GF-D8 (cell line): Measurements from ENCODE around the gene IL1RAPL1.

Source experiments
- DNase-seq: peaks from one replicate; lab custom pipeline; 2025; lab: John Stamatoyannopoulos, UW

The IL1RAPL1 gene

DNA sequence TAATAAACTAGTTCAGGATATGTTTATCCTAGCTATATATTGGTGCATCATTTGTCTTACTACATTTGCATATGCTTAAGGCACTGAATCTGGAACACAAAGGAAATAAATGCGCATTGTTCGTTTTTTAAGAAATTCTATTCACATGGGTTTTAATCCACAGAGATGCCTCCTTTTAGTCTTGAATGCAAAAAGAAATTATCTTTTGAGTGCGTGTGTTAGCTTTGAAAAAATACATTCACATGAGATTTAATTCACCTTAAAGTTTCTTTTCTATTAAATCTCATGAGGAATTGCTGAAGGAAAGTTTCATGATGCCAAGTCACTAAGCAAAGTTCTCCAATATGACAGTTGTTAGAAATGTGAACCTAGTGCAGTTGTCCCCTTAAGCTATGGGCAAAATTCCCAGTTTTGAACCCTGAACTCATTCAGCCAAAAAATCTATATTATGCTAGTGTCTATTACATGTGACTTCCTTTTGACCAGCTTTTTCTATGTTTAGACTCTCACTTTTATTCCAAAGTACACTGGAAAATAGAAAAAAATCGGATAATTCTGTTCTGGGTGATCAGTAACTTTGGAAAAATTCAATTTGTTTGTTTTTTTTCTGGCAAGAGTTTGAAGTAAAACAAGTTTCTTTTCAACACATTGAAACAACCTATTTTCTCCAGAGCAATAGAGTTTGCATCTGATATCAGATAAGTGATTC lies 1201.9 kb downstream of the IL1RAPL1 start:
- no peak for DNase-seq

DNA sequence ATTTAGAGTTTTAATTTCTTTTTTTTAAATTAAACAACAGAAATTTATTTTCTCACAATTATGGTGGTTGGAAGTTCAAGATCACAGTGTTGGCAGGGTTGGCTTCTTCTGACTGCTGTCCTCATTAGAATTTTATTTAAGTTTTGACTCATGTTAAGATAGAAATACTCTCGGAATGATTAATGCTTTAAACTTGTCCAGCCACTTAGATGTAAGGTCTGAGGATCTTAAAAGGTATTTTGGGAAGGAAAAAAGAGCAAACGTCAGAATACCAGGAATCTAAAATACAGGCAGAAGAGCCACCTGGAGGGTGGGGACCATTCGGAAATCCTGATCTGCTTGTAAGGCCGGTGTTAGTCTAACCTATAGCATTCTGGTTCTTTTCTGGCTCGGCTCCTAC lies 1205.1 kb downstream of the IL1RAPL1 start:
- no peak for DNase-seq

DNA sequence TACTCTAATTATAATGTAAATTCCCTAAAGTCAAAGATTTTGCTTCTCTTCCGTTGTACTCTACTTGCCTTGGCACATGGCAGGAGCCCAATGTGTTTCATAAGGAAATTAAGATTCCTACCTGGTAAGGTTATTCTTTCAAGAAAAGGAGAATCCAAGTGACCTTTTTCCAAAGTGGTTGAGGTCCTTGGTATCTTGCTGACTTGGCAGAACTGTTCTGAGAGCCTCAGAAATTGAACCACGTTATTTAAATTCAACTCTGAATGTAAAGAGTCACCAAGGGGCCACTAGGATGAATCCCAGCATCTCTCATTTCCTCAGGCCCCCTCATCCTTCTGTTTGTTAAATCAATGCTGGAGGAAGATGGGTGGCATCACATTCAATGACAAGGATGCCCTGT lies 1209.9 kb downstream of the IL1RAPL1 start:
- no peak for DNase-seq

DNA sequence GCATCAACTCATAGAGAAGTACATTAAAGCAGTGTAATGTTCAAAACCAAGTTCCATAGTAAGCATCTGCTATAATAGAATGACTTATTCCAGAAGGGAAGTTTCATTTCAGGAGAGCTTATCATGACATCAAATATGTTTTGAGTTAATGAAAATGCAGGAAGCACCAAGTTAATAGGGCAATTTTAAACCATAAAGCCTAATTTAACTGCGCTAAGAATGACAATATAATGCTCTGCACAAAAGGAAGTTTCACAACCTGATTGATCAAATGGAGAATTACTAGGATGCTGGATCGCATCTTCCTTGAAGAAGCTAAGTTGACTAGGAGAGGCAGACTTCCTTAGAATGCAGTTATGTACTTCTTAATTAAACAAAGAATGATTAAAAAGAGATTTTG lies 1211.2 kb downstream of the IL1RAPL1 start:
- no peak for DNase-seq

DNA sequence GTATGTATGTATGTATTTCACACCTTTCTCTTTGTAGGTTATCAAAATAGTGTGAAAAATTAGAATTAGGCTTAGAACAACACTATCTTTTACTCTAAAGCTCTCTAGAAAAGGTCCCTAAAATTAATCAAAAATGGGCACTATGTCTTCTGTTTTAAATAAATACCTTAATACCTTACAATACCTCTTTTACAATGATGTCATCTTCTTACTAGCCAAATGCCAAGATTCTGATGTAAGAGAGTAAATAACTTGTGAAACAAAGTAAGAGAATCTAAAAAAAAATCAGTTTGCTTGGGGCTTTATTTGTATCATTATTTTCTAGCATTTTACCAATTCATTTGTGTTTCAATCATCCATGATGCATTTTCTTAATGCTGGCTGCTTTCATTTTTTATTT lies 1225.9 kb downstream of the IL1RAPL1 start:
- DNase-seq, result no peak

DNA sequence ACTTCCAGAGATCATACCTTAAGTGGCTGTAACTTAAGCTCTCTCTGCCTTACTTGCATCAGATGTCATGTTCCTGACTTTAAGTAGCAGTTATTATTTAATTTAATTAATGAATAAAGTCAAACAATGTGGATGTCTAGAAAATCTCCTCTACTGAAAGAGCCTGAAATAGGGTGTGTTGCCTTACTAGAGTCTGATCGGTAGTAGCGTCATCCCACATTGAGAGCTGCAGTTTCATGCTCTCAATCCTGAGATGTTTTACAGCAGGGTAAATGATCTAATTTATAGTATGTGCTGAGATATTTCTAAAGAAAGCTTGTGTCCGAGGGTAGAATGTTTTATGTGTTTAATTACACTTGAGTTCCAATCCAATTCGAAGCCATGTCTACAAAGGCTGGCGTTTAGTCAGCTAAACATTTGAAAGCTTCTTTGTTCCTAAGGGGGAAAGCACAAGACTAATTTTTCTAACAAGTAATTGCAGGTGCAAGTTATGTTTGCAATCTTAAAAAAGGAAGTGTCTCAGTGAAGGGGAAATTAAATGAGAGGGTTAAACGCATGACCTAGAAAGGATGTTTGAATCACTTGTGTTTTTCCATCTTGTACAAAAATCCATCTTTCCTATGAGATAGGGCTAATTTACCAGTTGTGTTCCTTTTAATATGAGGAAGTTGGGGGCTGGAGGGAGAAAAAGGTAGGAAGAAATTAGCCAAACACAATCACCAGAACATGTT lies 1237.1 kb downstream of the IL1RAPL1 start:
- DNase-seq, result no peak

DNA sequence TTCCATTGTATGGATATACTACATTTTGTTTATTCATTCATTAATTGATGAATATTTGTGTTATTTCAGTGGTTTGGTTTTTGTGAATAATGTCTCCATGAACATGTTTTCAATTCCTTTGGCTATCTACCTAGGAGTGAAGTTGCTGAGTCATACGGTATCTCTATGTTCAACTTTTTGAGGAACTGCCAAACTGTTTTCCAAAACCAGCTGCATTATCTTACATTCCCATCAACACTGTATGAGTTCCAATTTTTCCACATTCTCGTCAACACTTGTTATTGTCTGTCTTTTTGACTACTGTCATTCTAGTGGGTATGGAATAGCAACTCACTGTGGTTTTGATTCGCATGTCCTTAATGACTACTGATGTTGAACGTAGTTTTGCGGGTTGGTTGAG lies 1239.5 kb downstream of the IL1RAPL1 start:
- no peak for DNase-seq

DNA sequence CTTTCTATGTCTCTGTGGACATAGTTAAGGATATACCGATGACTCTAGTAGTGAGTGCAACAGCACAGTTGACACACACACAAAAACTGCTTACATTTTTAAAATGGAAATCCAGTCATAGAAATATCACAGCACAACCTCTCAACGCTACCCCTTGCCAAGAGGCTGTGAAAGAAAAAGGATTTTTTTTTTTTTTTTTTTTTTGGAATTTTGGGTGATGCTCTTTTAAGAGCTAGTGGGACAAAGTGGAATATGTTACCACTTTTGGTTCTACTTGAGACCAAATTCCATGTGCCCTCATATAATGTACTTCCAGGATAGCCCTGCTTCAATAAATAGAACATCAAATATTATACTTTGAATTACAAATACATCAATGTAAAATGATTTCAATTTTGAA lies 1247.1 kb downstream of the IL1RAPL1 start:
- no peak for DNase-seq

DNA sequence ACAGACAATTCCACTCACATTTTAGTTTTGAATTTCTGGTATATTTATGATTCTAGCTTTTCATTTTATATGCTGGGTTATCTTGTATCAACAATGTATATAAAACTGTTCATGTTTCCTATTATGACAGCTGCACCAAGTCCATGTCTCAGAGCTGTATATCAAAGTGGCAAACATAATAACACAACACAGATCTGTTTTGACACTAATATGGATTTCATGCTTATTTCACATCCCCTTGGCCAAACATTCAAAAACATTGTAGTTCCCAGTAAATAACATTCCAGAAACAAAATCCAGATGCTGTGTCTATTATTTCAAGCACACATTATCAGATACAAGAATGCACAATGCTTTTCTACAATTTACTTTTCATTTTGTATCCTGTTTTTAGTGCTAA lies 1247.5 kb downstream of the IL1RAPL1 start:
- no peak for DNase-seq

DNA sequence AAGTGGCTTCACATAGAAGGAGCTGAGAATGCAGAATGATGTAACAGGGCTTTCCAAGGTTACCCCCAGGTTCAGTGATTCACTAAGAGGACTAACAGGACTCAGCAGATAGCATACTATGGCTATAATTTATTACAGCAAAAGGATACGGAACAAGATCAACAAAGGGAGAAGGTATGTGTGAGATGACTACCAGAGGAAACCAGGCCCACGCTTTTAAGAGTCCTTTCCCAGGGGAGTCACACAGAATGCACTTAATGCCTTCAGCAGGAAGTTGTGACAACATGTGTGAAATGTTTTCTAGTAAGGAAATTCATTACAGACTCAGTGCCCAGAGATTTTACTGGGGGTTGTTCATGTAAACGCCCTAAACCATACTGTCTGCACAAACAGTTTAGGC lies 1254.5 kb downstream of the IL1RAPL1 start:
- no peak for DNase-seq

DNA sequence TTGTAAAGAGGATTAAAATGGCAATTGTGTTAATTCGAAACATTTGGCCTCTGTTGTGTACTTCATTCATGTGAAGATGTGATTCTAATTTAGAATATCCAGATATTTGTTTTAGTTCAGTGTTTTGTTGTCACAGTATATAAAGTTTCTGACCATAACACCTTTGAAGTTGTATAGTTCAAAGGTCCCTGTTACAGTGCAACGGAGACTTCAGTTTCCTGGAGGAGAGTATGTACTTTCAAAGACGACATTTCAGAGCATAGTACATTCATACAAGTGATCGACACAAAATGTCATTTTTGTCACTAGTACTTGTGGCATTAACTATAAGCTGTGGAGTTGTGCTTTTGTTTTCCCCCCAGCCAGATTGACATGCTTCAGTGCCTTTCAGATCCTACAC lies 1255.3 kb downstream of the IL1RAPL1 start:
- DNase-seq, result no peak

DNA sequence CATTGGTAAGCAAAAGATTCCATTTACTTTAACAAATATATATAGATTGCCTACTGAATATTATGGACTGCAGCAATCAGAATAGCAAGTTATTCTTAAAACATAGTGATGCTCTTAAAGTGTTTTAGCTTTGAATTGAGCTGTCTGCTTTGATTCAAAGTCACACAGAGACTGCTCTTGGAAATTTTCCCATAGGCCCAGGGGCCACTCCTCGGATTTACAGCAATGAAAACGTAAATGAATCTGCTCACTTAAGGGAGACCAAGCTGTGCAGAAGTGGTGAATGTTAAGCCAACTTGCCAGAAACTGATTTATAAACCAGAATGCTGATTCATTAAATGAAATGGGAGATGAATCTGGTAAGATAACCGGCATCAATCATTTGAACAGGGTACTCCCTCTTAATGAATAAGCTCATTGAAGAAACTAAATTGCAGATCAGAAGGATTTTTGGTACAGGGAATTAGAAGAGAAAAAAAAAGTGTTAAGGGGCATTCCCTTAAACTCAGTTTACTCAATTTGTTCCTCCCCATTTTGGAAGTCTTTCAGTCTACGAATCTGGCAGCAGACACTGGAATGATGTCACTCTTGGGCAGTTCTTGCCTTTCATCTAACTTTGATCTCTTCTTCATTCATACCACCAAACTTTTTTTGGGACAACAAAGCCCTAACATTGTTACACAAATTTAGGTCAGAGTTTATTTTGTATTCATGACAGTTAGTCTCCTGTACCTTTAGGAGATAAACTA lies 1264.8 kb downstream of the IL1RAPL1 start:
- no peak for DNase-seq

DNA sequence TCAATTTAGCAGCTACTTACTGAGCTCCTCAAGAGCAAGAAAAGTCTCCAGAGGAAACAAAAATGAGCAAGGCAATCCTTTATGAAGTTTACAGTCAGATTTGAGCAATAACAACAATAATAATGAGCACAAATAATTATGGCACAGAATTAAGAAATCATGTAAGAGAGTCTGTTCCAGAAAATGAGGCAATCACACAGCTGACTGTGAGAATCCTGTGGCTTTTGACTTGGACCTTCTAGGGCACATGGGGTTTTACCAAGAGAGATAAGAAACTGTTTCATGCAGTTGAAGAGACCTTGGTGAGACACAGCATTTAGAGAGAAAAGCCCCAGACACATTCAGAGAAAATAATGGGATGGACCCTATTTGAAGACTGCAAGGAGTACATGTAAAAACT lies 1265.5 kb downstream of the IL1RAPL1 start:
- no peak for DNase-seq

DNA sequence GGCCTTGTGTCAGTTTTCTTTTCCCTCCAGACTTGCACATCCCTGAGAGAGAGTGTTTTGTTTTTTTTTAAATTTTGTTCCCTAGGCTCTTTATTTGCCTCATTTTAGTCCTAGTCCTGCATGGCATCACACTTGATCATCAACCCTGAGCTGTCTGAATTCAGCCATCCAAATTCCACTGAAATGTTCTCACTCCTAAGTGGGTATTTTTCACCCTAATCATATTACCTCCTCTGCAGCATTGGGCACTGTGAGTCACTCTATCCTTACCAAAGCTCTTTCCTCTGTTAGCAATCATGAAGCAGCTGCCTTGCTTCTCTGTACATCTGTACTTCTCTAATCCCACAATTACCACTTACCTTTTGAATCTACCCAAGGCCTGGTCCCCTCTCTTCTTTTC lies 1271.5 kb downstream of the IL1RAPL1 start:
- DNase-seq, result no peak

DNA sequence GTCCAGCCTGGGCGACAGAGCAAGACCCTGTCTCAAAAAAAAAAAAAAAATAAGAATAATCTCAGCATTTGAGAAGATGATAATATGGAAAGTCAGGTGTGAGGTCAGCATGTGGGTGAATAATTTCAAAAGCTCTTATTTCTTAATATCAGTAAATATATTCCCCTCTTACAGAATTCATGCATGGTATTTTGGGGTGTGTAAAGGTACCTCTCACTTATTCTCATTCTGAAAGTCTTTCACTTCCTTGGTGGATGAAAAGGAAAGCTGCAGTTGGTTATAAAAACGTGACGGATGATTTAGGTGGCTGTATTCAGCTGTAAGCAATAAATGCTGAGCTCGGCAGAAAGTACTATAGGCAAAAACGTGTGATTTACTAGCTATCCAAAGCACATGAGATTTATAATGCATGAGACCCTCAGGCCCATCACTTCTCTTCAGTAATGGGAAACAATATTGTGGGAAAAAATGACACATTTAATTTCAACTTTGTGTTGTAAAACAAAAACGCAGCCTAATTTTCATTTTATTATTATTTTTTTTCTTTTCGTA lies 1275.0 kb downstream of the IL1RAPL1 start:
- DNase-seq, result no peak

DNA sequence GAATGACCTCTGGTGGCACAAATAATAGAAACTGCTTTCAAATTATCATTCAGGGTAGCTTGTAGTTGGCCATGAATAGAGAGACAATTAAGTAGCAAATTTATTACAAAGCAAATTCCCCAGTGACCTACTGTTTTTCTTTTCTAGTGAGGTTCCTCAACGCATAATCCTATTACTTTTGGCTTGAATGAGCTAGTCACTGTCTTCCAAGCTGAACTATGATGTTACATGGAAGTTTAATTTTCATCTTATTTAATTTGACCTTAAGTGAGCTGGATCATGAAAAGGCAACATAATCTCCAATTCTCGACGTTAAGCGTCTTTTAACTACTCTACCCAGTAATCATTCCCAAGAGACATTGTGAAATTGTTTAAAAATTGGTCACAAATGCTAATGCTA lies 1280.7 kb downstream of the IL1RAPL1 start:
- no peak for DNase-seq

DNA sequence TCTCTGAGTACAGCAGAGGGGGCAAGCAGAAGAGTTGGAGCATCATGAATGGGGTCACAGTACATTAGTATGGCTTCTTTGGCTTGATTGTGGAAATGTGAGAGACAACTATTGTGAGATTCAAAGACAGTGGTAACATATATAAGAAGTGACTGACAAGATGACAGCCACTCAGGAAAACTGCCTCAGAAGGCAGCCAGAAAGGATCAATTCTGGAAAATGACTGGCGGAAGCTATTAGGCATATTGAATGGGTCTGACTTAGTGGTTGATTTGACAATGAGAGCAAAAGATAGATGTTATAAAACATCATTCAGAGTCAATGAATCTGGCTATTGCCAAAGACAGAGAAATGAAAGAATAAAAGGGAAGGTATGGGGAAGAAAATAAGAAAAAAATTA lies 1282.6 kb downstream of the IL1RAPL1 start:
- DNase-seq, result no peak

DNA sequence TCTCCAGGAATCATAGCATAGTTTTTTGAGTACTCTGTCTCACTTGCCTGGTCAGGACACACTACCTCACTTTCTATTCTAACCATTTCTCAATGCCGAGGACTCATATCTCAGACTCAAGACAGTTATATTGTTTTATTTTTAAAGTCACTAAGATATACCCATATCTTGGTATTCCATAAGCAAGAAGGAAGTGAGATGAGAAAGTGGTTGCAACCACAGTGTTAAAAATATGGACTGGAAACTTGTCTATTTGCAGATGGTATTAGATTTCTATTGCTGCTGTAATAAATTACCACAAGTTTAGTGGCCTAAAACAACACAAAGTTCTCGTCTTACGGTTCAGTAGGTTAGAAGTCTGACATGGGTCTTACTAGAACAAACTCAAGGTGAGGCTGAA lies 1283.4 kb downstream of the IL1RAPL1 start:
- DNase-seq, result no peak

DNA sequence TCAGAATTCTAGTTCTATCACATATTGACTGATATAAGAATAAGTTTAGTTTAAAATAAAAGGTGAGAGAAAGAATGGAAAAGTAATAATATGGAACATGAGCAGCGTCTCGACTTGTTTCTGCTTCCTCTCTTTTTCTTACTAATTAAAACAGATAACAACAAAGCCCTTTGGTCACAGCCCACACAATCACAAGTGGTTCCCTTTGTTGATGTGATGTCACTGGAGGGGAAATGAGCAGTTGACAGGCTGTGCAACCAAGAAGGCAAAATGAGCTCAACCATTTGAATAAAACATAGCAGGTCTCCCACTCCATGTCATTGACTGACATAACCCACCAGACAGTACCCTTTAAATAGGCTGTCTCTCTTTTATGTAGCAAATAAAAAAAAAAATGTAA lies 1285.6 kb downstream of the IL1RAPL1 start:
- DNase-seq, result no peak

DNA sequence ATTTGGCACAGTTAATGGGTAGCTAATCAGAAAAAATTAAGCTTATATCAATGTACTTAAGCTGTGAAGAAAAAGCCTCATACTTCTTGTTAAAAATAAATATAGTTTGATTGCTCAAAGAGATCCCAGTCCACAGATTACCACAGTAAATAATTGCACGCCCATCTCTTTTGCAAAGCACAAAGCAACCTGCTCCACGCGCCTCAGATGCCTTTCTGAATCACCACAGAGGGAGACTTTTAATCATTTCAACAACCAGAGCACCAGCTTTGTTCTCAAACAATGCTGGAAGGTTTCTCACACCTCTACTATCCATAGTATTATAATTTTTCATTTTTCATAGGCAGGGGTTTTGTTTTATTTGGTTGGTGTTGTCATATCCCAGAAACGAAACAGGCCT lies 1289.5 kb downstream of the IL1RAPL1 start:
- DNase-seq, result no peak

DNA sequence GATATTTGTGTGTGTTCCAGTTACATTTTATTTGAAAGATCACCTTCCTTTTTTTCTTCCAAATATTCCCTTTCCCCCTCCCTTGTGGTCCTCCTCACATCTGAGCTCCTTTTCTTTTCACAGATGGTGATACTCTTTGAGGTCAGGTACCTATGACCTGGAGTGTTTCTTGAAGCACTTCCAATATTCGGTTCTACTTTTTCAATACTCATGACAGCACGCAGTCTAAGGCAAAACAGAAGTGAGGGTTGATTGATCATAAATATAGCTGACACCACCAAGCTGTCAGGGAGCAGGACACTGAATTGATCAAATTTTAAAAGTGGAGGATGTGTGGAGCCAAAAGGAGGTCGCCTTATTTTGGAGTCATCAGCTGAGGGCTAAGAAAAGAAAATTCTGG lies 1293.7 kb downstream of the IL1RAPL1 start:
- no peak for DNase-seq

DNA sequence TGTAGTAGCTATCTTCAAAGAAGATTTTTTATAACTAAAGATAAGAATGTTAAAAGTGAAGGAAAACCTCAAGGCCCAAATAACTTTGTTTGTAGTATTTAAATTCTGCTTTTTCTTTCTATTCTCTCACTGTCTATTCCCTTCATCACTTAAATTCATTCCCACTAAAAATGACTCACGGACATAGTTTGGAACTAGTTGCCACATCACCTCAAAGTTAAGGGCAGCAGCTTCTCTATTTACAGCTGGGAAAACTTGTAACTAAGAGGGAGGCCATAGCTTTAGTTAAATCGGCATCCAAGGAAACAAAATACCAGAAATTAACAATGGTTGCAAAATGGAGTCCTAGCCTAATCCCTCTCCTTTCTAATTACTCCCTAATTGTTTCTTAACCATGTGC lies 1302.8 kb downstream of the IL1RAPL1 start:
- DNase-seq, result no peak

DNA sequence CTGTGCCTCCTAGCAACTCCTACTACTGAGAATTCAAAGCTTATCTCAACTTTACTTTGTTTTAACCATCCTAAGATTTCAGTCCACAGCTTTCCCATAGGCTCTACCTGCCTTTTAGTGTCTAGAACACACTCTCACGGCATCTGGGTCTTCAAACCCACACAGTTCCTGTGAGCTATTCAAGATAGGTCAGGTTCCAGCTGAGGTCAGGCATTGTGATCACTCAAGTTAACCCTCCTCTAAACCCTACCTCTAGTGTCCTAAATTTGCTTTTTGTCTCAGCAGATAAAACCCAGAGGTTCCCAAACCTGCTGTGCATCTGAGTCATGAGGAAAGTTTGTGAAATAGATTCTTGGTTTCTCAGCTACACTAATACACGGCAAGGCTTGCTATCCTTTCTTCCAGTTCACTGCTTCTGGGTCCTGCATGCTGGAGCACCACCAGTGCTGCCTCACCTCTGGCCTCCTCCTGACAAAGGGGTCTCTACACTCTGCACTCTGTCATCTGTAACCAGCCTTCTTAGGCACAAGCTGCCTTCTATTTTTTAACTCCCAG lies 1303.5 kb downstream of the IL1RAPL1 start:
- no peak for DNase-seq
